Measurements from ENCODE around the gene NALCN.

GRCh38 chr13:101406791-101407190 lies 9.5 kb downstream of the NALCN start:
- TF ChIP-seq, protein P1, sequence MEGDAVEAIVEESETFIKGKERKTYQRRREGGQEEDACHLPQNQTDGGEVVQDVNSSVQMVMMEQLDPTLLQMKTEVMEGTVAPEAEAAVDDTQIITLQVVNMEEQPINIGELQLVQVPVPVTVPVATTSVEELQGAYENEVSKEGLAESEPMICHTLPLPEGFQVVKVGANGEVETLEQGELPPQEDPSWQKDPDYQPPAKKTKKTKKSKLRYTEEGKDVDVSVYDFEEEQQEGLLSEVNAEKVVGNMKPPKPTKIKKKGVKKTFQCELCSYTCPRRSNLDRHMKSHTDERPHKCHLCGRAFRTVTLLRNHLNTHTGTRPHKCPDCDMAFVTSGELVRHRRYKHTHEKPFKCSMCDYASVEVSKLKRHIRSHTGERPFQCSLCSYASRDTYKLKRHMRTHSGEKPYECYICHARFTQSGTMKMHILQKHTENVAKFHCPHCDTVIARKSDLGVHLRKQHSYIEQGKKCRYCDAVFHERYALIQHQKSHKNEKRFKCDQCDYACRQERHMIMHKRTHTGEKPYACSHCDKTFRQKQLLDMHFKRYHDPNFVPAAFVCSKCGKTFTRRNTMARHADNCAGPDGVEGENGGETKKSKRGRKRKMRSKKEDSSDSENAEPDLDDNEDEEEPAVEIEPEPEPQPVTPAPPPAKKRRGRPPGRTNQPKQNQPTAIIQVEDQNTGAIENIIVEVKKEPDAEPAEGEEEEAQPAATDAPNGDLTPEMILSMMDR (IDR thresholded peaks at IDR 0.05), result no peak
- TF ChIP-seq POLR2A (IDR thresholded peaks at IDR 0.05), result no peak

Measured in right lobe of liver (tissue), 4 donors.